Coronary artery (tissue), 2 donors: ENCODE measurements around the gene CYP46A1.

ENCODE experiments used
- DNase-seq: peaks from one replicate; pipeline ENCODE4 v3.0.0-alpha.2; 2017; ENCODE audit warnings: low spot score
- H3K27ac ChIP-seq, 2 donors: fragments of 200-600 bp; sonication (generic); one replicate each; pipeline ENCODE4 v1.5.1; 2016 to 2019
- H3K4me3 ChIP-seq: fragments of 200-600 bp; sonication (generic); 2 replicates; pipeline ENCODE4 v1.5.1; 2016; ENCODE audit warnings: mild to moderate bottlenecking, moderate library complexity
- CTCF ChIP-seq: fragments of 200-600 bp; sonication (generic); IDR thresholded peaks from one replicate; pipeline ENCODE4 v1.5.1; 2019; ENCODE audit warnings: antibody characterized with exemption

Gene CYP46A1

DNA sequence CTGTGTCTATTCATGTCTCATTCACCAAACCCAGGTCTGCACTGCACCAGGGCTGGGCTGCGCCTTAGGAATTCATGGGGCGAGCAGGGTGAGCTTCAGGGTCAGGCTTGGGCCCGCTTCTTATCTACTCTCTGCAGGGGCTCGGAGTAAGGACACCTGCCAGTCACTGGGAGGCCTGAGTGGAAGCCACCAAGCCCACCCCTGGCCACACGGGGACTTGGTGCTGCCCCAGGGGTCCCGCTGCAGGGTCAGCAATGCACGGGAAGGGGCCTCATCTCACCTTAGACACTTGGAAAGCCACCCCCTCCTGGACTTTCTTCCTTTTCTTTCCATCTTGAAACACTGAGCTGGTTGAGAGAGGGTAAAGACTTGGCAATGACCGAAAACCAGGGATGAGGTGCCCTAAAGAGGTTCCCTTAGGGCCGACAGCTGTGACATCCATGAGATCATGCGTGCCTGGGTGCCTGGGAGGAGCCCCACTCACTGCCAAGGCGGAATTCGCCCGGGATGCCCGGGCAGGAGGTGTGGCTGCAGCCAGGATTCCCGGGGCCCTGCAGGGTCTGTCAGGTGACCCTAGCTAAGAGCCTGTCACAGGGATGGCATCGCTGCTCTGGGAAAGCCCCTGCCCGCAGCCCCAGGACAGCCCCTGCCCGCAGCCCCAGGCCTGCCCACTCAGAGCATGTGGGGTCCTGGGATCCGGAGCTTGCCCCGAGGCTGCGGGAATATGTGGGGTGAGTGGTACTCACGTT lies 63.7 kb downstream of the CYP46A1 start:
- Histone ChIP-seq H3K27ac (peak overlapping the region in 1 of 2 donors; percentile 15), H3K4me3 (no peak overlapping the region)
- no peak for TF ChIP-seq CTCF
- no peak for DNase-seq

- no peak overlapping the region for H3K27ac ChIP-seq
- no peak overlapping the region for H3K4me3 ChIP-seq
- no peak for TF ChIP-seq CTCF
- DNase-seq: no peak
Measured at GRCh38 chr14:99748529-99748928, 64.4 kb downstream of the CYP46A1 start.

DNA sequence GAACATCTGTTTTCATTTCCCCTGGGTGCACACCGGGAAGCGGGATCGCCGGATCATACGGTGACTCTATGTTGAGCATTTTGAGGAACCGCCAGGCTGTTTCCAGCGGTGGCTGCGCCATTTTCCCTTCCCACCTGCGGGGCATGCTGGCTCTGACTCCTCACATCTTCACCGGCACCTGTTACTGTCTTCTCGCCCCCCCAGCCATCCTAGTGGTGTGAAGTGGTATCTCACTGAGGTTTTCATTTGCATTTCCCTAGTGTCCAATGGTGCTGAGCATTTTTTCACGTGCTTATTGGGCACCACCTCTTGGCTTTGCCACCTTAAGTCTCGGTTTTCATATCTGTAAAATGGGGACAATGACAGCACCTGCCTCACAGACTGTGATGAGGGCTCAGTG lies 65.0 kb downstream of the CYP46A1 start:
- no peak for DNase-seq
- TF ChIP-seq CTCF: no peak
- Histone ChIP-seq H3K4me3 (no peak overlapping the region), H3K27ac (peak overlapping the region in 1 of 2 donors; percentile 40)

DNA sequence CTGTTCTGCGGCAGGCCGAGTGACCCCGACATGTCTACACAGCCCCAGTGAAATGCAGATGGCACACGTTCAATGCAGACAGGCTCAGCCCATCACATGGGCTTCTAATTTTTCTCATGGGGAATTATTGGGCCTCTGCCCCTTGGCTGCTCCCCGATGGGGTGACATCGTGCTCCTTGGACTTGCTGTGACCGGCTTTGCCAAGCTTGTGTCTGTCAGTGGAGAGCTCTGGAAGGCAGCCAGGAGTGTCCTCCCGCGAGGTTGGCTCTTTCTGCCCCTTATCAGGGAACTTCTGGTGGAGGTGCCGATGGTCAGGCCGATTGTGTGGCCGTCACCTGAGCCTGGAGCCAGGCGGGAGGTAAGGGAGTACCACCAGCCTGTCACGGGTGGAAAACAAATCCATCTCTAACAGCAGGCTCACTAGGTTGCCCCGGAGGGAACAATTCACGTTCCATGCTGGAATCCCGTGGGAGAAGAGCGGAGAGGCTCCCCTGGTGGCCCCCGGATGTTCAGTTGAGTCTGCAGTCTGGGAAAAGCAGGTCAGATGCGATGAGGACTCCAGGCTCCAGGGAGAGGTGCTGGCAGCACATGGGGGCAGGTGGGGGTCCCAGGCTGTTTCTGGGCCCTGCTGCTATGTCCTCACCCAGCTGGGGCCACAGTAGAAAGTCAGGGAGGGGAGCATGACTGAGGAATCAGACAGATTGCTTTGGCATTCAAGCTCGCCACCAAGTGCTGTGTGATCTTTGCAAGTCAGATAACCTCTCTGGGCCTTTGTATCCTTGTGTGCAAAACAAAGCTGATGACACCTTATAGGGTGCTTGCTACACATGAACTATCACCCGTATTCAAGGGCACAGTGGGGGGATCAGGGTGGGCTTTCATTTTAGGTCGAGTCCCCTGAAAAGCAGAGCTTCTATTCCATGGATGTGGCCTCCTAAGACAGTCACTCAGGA lies 65.9 kb downstream of the CYP46A1 start:
- no peak for DNase-seq
- H3K4me3 ChIP-seq: no peak overlapping the region
- H3K27ac ChIP-seq: peak overlapping the region in 1 of 2 donors; percentile 40
- no peak for TF ChIP-seq CTCF

DNA sequence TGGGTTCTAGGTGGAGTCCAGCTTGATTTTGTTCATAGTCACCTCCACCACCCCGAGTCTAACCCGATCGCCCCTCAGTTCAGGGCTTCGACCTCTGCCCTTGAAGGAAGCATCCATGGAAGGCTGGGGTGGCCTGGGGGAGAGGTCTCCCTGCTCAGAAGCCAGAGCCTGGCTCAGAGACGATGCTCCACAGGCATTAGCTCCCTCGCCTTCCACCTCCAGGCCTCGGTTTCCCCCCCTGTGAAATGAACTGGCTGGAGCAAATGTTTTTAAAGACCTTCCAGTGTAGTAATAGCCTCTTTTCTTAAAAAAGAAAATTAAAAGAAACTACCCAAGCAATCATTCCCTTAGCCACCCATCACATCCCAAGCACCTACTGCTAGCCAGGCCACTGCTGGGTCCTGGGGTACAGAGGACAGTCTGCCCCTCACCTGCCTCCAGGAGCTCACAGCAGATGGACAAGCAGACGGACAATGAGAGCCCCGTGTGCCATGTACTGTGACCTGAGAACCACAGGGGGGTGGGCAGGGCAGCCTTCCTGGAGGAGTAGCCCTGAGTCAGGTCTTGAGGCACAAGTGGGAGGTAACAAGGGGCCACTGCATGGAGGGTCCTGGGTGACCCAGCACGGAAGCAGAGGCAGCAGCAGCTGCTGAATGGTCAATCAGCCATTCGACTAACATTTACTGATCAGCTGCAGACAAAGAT lies 66.8 kb downstream of the CYP46A1 start:
- no peak overlapping the region for H3K4me3 ChIP-seq
- DNase-seq: no peak
- H3K27ac ChIP-seq: no peak overlapping the region
- TF ChIP-seq CTCF: no peak

DNA sequence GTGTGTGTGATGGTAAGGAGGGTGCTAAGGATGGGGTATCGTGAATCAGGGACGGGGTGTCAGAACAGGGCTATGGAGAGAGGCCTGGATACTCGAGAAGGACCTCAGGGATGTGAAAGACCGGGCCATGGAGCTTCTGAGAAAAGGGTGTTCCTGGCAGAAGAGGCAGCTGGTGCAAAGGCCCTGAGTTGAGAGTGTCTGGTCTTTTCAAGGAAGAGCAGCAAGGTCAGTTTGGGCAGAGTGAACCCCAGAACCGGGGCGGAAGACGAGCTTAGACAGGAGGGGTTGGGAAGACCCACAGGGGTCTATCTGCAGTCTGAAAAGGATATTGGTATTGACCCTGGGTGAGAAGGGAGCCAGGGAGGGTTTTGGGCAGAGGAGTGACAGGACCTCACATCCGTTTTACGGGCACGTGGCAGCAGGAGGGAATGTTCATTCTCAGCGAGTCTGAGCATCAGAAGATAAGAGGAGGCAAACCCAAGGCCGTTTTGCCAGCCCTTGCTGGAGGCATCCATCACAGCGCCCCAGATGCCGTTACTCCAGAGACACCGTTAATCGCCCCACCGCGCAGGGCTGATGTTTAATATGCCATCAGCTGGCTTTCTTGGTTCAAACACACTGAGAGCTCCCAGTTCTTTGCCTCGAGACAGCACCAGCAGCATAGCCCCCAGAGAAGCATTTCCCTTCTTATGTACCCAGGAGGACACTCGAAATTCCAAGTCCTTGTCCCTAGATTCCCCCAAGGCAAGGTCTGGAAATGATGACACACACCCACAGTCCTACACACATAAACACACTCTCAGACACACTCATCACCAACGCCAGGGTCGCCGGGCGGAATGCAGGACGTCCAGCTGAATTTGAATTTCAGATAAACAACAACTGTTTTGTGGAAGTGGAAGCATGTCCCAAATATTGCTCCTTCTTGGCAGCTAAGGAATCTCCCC lies 67.7 kb downstream of the CYP46A1 start:
- TF ChIP-seq CTCF: no peak
- Histone ChIP-seq H3K4me3 (no peak overlapping the region), H3K27ac (peak overlapping the region; percentile 45 to 63)
- DNase-seq: no peak
